CD4-positive, alpha-beta T cell treated with Interleukin-15 for 4 hours (primary cell): ENCODE data around the gene CRELD2.
A peak's percentile ranks its signal among the peaks of the same experiment; 100 is the strongest.

ENCODE experiments used
- DNase-seq: peaks from one replicate; pipeline ENCODE4 v3.0.0-alpha.2; 2020; ENCODE audit warnings: low spot score

Gene CRELD2, protein sequence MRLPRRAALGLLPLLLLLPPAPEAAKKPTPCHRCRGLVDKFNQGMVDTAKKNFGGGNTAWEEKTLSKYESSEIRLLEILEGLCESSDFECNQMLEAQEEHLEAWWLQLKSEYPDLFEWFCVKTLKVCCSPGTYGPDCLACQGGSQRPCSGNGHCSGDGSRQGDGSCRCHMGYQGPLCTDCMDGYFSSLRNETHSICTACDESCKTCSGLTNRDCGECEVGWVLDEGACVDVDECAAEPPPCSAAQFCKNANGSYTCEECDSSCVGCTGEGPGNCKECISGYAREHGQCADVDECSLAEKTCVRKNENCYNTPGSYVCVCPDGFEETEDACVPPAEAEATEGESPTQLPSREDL

DNA sequence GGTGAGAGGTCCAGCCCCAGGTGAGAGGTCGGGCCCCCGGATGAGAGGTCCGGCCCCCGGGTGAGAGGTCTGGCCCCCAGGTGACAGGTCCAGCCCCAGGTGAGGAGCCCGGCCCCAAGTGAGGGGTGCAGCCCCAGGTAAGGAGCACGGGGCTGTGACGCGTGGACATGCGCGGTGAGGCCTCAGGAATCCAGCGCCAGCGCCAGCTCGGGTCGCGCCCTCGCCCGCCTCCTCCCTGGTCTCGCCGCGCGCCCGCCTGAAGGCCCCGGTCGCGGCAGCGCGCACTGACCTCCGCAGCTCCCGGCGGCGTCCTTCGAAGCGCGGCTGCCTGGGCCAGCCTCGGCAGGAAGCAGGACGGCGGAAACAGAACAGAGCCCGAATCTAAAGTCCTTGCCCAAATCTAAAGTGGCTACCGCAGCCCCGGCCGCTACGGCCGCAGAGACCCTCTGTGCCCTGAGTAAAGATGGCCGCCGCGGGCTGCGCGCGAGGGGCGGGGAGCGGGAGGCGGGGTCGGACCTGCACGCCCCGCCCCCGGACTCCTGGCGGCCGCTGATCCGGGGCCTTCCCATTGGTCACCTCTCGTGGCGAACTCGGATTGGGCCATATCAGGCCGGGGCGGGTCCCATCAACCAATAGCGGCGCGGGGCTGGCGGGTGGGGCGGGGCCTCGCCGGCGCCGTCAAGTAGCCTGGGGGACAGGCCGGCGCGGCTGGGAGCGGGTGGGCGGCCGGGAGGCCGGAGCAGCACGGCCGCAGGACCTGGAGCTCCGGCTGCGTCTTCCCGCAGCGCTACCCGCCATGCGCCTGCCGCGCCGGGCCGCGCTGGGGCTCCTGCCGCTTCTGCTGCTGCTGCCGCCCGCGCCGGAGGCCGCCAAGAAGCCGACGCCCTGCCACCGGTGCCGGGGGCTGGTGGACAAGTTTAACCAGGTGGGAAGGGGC, at the start of gene CRELD2, which contains the start of gene ALG12:
Gene CRELD2 (plus strand): TSS at position 661 of the 937 bp plus-strand sequence. CDS start 136 bp downstream, at position 797.
Gene ALG12 (minus strand): TSS at position 465 of the 937 bp plus-strand sequence. CDS start 4,673 bp downstream, outside the sequence.
- DNase-seq = peak; percentile 96

DNA sequence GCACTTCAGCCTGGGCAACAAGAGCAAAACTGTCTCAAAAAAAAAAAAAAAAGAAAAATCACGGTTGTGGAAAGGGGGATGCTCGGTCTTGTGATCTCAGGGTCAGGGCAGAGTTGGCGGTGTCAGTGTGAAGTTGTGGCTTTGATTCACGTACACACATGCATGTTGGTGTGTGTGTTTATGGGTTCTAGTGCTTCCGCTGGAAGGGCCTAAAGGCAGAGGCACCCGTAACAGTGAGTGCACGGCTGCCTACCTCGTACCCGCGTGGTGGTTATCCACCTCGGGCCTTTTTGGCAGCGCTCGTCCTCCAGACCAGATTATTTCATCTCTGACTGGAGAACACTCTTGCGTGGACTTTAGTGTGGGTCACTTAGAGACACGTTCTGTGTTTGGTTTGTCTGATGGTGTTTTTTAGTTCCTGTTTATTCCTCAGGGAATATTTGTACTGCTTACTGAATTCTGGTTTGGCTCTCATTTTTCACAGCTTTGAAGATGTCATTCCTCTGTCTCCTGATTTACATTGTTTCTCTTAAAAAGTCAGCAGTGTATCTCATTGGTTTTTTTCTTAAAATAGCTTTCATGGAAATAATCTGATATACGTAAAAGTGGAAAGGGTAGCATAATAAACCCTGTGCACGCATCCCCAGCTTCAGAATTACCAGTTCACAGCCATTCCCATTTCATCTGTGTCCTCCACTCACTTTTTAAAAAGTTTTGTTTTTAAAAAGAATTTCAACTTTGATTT, 49.2 kb upstream of the CRELD2 start:
- DNase-seq = no peak

DNA sequence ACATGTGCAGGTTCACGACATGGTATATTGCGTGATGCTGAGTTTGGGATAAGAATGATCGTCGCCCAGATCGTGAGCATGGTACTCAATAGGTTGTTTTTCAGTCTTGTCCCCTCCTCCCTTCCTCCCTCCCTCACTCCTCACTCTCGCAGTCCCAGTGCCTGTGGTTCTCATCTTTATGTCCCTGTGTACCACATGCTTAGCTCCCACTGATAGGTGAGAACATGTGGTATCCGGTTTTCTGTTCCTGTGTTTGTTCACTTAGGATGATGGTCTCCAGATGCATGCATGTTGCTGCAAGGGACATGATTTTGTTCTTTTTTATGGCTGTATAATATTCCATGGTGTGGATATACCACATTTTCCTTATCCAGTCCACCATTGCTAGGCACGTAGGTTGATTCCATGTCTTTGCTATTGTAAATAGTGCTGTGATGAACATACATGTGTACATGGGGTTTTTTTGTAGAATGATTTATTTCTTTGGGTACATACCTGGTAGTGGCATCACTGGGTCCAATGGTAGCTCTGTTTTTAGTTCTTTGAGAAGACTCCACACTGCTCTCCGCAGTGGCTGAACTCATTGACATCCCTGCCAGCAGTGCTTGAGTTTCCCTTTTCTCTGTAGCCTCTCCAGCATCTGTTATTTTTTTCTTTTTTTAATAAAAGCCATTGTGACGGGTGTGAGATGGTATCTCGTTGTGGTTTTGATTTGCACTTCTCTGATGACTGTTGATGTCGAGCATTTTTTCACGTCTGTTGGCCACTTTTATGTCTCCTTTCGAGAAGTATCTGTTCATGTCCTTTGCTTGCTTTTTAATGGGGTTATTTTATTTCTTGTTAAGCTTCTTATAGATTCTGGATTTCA, 48.4 kb upstream of the CRELD2 start:
- DNase-seq = peak; percentile 51

DNA sequence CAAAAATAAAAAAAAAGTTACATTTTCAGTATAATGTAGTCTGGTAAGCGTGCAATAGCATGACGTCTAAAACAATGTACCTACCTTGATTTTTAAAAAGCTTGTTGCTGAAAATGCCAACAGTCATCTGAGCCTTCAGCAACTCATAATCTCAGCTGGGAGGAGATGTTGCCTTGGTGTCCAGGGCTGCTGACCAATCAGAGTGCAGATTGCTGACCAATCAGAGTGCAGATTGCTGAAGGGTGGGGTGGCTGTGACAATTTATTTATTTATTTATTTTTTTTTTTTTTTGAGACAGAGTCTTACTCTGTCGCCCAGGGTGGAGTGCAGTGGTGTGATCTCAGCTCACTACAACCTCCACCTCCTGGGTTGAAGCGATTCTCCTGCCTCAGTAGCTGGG, 47.0 kb upstream of the CRELD2 start:
- no peak for DNase-seq

DNA sequence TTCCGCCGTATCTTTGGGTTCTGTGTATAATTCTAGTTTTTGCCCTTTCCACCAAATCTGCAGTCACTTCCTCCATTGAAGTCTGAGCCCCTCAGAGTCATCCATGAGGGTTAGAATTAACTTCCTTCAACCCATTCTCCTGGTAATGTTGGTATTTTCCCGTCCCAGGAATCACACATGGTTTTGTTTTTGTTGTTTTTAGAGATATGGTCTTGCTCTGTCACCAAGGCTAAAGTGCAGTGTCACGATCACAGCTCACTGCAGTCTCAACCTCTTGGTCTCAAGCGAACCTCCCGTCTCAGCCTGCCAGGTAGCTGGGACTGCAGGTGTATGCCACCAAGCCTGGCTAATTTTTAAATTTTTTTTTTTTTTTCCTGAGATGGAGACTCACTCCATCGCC, 46.1 kb upstream of the CRELD2 start:
- DNase-seq = no peak

DNA sequence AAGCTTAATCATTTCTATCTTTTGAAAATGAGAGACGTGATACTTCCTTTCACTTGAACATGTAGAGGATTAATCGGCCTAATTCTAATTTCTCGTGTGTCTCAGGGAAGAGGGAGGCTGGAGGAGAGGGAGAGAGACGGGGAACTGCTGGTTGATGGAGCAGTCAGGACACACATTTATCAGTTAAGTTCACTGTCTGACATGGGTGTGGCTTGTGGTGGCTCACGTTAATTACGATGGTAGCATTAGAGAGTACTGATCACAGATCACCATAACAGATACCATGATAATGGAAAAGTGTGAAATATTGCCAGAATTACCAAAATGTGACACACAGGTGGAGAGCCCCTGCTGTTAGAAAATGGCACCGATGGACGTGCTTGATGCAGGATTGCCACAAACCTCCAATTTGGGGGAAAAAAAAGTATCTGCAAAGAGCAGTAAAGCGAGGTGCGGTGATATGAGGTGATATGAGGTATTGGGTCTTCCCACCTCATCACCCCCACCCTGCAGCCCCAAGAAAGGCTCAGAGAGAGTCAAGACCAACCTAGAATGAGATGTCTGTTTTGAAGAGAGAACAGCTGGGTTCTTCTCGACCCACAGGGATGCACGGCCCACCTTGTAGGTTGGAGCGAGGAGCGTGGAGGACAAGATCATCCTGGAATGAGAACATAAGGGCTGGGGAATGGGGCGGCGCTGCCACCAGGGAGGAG, 45.0 kb upstream of the CRELD2 start:
- no peak for DNase-seq

DNA sequence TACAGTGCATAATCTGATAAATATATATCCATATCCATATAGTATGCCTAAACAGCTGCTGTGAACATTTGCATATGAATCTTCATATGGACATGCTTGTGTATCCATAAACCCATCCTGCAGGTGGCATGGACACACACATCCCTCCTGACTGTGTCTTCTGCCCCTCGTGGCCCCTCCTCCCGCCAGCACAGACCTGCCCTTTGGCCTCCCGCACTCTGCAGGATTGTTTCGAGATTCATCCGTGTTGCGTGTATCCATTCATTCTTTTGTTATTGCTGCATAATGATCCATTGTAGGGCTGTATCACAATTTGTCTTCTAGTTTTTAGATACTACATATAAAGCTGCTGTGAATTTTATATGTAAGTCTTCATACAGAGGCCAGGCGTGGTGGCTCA, 40.8 kb upstream of the CRELD2 start:
- no peak for DNase-seq

DNA sequence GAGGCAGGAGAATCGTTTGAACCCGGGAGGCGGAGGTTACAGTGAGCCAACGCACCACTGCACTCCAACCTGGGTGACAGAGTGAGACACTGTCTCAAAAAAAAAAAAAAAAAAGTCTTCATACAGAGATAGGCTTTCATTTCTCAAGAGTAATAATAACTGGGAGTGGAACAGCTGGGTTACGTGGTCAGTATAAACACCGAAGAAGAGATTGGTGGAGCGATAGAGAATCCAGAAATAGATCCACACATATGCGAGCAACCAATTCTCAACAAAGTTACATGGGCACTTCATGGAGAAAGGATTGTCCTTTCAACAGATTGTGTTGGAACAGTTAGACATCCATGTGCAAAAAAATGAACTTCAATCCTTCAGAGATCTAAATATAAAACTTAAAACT, 40.2 kb upstream of the CRELD2 start:
- no peak for DNase-seq

DNA sequence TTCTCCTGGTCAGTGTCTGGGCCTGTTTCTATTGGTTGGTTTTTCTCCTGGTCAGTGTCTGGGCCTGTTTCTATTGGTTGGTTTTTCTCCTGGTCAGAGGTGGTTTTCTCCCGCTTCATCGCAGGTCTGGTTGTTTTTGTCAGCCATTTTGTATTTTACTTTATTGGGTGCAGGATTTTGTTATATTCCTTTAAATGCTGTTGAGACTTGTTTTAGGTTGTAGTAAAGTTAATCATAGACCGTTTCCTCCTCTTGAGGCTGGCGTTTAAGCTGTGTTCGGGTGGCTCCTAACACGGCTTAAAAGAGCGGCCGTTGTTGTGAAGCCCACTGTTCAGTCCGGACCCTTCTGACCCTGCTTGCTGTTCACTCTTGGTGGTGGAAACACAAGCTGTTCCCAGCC, 38.6 kb upstream of the CRELD2 start:
- DNase-seq = no peak

DNA sequence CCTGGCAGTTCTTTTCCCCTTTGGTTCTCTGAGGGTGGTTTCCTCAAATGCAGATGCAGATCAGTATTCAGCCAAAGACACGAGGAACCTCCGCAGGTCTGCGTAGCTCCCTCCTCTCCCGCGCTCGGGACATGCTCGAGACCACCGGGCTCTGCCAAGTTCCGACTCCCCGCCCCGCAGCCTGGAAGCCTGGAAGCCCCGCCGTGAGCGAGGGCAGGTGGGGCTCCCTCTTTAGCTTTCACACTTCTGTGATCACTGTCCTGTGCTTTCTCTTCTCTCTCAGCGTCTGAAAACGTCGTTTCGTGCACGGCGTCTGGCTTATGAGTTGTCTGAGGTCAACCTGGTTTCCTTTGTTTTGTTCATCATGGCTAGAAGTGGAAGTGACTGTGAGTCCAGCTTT, 38.2 kb upstream of the CRELD2 start:
- no peak for DNase-seq

DNA sequence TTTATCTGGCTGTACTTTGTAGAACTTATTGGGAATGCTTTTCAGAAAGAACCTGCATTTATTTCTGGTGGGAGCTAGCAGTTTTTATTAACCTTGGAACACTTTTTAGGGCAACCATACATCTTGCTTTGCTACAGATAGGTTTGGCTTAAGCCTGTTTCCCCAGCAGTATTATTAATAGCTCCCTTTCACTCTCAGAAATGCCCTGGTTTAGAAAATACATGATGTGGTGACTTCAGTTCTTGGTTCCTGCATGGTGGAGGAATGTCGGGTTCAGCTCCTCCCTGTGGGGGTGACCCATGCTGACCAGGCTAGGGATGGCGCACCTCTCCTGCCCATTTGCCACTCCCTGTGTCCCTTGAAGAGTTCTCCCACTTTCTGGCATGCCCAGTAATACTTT, 36.6 kb upstream of the CRELD2 start:
- no peak for DNase-seq

DNA sequence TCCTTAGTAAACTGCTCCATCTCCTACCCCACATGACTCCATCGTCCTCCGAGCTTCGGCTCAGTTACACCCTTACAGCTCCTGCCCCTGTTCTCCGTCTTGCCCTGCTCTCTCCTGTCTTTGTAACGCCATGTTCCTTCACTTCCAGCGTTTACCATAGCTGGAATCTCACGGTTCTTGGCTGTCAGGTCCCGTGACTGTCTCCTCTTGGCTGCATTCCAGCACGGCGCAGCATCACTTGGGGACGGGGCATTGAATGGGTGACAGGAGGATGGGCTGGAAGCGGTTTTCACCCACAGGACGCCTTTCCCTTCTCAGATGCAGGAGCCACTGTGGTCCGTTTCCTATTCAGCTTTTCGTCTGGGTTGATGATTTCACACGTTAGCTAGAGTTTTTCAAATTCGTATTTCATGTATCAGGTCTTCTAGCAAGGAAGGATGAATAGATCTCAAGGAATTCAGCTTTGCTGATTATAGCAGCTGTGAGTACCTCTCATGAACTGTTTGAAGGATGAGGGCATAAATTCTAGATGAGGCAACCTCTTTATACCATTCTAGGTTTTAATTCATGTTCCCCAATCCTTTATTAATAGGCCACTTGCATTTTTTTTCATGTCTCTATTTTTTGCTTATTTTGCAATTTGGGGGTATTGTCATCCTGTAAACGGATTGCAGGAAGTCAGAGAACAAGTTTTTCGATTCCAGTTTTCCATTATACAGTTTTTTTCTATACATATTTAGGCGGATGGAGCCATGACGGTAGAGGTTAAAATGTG, 35.7 kb upstream of the CRELD2 start:
- DNase-seq = no peak

DNA sequence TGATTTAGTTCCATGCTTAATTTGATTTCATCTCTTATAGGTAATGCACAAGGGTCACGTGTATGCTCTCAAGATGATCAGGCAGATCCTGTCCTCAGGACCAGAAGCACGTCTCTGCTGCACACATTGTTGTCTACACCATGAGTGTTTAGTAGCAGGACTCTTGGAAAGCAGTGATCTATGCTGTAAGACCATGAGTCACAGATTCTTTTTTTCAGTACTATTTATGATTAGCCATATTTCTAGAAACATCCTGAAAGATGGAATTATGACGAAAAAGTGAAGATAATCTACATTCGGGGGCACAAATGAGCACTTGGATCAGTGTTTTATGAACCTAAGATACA, 35.2 kb upstream of the CRELD2 start:
- no peak for DNase-seq

DNA sequence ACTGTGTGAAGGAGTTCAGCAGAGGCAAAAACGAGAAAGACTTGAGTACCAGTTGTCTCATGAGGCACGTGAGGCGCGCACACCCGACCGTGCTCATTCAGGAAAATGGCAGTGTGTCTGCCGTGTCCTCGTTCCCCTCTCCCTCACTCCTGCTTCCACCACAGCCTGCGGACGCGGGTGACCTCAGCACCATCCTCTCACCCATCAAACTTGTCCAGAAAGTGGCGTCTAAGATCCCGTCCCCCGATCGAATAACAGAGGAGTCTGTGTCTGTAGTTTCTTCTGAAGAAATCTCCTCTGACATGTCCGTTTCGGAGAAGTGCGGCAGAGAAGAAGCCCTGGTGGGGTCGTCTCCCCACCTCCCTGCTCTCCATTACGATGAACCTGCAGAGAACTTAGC, 34.4 kb upstream of the CRELD2 start:
- DNase-seq = no peak

DNA sequence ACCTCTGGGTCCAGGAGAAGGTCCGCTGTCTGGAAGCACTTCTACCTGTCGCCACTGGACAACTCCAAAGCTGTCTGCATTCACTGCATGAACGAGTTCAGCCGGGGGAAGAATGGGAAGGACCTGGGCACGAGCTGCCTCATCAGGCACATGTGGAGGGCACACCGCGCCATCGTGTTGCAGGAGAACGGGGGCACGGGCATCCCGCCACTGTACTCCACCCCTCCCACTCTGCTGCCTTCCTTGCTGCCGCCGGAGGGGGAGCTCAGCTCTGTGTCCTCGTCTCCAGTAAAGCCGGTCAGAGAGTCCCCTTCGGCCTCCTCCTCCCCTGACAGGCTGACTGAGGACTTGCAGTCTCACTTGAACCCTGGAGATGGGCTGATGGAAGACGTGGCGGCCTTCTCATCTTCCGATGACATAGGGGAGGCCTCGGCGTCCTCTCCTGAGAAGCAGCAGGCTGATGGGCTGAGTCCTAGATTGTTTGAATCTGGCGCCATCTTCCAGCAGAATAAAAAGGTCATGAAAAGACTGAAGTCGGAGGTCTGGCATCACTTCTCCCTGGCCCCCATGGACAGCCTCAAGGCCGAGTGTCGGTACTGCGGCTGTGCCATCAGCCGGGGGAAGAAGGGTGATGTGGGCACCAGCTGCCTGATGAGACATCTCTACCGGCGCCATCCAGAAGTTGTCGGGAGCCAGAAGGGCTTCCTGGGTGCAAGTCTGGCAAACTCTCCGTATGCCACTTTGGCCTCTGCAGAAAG, 33.8 kb upstream of the CRELD2 start:
- no peak for DNase-seq

DNA sequence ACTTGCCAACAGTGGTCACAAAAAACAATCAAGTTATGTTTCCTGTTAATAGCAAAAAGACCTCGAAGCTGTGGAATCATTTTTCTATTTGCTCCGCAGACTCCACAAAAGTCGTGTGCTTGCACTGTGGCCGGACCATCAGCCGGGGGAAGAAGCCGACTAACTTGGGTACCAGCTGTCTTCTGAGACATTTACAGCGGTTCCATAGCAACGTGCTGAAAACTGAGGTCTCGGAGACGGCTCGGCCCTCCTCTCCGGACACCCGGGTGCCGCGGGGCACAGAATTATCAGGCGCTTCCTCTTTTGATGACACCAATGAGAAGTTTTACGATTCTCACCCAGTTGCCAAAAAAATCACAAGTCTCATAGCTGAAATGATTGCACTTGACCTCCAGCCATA, 33.2 kb upstream of the CRELD2 start:
- no peak for DNase-seq

DNA sequence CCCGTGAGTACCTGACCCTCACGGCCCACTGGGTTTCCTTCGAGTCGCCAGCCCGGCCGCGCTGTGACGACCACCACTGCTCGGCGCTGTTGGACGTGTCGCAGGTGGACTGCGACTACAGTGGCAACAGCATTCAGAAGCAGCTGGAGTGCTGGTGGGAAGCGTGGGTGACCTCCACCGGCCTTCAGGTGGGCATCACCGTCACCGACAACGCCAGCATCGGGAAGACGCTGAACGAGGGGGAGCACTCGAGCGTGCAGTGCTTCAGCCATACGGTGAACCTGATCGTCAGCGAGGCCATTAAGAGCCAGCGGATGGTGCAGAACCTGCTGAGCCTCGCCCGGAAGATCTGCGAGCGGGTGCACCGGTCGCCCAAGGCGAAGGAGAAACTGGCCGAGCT, 32.6 kb upstream of the CRELD2 start:
- no peak for DNase-seq

DNA sequence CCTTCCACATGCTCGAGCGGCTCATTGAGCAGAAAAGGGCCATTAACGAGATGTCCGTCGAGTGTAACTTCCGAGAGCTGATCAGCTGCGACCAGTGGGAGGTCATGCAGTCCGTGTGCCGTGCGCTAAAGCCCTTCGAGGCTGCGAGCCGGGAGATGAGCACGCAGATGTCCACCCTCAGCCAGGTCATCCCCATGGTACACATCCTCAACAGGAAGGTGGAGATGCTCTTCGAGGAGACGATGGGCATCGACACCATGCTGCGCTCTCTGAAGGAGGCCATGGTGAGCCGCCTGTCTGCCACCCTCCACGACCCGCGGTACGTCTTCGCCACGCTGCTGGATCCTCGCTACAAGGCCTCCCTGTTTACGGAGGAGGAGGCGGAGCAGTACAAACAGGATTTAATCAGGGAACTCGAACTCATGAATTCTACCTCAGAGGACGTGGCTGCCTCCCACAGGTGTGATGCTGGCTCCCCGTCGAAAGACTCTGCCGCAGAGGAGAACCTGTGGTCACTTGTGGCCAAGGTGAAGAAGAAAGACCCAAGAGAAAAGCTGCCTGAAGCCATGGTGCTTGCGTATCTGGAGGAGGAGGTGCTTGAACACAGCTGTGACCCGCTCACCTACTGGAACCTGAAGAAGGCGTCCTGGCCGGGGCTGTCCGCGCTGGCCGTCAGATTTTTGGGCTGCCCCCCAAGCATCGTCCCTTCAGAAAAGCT, 31.9 kb upstream of the CRELD2 start:
- DNase-seq = no peak

DNA sequence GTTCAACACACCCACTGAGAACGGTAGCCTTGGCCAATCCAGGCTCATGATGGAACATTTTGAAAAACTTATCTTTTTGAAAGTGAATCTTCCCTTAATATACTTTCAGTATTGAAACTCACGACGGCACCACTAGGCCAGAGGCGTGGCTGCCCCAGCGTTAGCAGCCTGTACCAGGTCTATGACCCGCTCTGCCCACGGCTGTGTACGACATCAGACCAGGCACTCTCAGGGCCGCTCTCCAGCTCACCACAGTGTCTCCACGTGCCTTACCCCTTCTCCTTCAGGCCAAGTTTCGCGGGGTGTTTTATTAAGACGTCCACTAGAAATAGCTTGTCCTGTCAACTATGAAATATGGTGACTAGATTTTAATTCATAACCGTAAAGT, 31.4 kb upstream of the CRELD2 start:
- no peak for DNase-seq
